ENCODE results near the gene RNASE4.

The RNASE4 gene

DNA sequence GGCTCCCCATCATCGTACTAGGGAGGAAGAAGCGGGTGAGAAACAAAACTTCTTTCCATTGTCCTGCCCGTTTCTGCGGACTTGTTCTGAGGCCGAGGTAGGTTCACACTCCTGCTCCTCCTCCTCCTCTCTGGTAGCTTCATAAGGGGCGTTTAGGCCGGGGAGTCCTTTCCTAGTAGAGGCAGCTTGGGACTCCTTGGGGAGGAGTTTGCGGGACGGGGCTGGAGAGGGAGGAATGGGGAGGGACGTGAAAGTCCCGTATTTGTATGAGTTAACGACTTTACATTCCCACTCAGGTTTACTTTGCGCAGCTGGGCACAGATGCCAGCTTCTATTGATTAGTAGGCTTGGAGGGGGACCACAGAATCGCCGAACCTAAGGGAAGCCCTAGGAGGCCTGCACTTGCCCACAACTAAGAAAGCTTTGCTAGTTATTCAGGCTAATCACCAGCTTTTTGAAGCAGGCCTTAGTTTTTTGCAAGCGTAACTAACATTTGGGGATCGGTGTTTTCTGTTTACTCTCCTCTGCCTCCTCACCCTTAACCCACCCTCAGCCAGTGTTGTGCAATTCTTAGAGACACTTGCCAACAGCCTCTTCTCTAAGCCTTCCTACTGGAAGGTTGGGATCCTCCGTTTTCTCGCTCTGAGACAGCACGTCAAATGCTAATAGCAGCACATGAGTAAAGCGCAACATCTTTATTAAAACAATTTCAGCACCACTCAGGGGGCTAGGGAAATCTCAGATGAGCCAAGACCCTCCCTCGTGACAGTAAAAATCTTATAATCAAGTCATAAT lies 499 bp downstream of the RNASE4 start:
- DNase-seq = peak; percentile 49 to 52
- Histone ChIP-seq H2BK120ac (ENCODE audit: insufficient read depth, low read length, poor library complexity) (no peak overlapping the region), H3K36me3 (ENCODE audit: control insufficient read depth in 1 of 2, insufficient read depth in 2 of 2, low read length in 2 of 2) (no peaks in the 10 kb centered on the region), H3K27me3 (ENCODE audit: insufficient read depth, low read length) (no peaks in the 10 kb centered on the region), H3K9me3 (ENCODE audit: insufficient read depth, low read depth, low read length) (no peaks in the 10 kb centered on the region), H3K4ac (ENCODE audit: low read depth, low read length) (no peak overlapping the region), H3K4me1 (ENCODE audit: control insufficient read depth in 1 of 2, insufficient read depth in 2 of 2, low read length in 2 of 2) (peaks cover 0 to 15% of the 10 kb centered on the region in 2 experiments), H2BK12ac (ENCODE audit: low read length) (no peak overlapping the region), H3K9ac (ENCODE audit: low read length) (peak overlapping the region; percentile 18), H4K91ac (ENCODE audit: low read depth, low read length) (no peak overlapping the region), H3K79me2 (ENCODE audit: control insufficient read depth, insufficient read depth, low read length, poor library complexity) (peaks cover 11% of the 10 kb centered on the region), H3K4me2 (ENCODE audit: low read length) (peak overlapping the region; percentile 66), H4K12ac (ENCODE audit: low read depth, low read length) (no peak overlapping the region), H2AFZ (ENCODE audit: insufficient read depth, low read length, poor library complexity) (peak overlapping the region; percentile 79), H3K14ac (ENCODE audit: low read length) (no peak overlapping the region), H3K18ac (ENCODE audit: low read length) (no peak overlapping the region), H3K23ac (ENCODE audit: low read length) (no peak overlapping the region), H2AK5ac (ENCODE audit: low read length) (no peak overlapping the region), H3K27ac (ENCODE audit: low read depth, low read length) (no peak overlapping the region), H3K4me3 (ENCODE audit: low read depth, low read length) (peak overlapping the region; percentile 76), H3K79me1 (ENCODE audit: low read length) (peaks cover 16% of the 10 kb centered on the region), H2BK5ac (ENCODE audit: low read depth, low read length, poor library complexity) (no peak overlapping the region), H4K8ac (ENCODE audit: low read depth, low read length) (peak overlapping the region; percentile 11)
- WGBS (ENCODE audit: extremely low coverage, insufficient coverage, insufficient read length) = no CpG with 5 or more reads among the region's 22 CpGs

DNA sequence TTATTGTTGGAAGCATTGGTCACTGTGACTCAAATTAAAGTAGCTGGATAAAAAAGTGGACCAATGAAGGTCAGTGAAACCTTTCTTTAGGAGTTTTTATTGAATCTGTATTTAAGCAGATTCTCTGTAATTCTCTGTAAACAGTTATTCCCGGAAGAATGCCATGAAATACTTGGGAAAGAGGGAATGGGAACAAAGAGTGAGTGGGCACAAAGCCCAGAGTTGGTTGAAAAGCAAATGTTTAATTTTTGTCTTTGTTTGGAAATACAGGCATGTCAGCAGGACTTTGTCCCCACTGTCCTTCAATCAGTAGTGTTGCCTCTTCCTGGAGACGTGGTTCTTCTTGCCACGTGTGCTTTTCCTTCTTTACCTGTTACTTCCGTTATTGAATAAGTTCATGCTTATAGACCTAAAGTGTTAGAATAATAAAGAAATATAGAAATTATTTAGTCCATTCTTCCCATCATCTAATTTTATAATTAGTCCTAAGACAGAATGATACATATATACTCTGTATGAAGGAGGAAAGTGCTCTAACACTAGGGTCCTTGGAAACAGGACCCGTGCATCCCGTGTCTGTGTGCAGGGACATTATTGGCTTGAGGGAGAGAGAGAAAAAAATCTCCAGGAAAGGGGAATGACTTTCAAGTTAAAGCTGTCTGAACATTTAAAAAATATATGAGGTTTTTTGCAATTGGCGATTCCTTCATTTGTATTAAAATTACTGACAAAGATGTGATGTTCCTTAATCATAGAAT lies 2.2 kb downstream of the RNASE4 start:
- H3K79me2 ChIP-seq (ENCODE audit: control insufficient read depth, insufficient read depth, low read length, poor library complexity) = peaks cover 11% of the 10 kb centered on the region
- no CpG with 5 or more reads among the region's 7 CpGs for WGBS (ENCODE audit: extremely low coverage, insufficient coverage, insufficient read length)

DNA sequence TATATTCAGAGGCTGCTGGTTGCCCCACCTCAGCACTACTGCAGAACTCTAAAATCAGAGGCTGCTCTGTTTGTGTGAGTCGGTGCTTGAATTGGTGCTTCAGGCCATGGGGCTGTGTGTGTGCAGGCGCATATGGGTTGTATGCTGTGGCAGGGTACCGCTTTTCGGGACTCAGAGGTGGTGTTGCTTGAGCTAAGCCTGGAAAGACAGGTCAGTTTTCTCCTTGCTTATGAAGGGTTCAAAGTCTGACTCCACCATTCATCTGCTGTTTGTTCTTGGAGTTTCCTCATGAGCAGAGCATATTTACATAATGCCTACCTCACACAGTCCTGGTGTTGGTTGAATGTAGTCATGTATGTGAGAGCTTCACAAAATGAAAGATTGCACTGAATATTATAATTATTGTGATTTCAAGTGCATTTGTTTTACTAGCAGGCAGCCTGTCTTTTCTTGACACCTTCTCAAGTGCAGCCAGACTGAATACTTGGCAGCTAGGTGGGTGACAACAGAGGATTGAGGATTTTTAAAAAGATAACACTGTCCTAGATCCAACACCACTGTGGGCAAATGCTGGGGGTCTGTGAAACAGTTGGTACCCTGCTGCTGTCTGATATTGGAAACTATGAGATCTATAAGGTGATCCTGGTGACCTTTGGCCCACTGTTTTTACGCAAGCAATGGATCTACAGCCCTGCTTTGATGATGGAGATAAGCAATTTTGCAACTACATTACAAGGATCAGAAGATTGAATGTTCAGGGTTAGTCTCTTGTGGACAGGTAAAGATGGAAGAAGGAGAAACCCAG lies 3.2 kb downstream of the RNASE4 start:
- Histone ChIP-seq H3K4me1 (ENCODE audit: control insufficient read depth in 1 of 2, insufficient read depth in 2 of 2, low read length in 2 of 2) (peaks cover 0 to 8% of the 10 kb centered on the region in 2 experiments), H2AK5ac (ENCODE audit: low read length) (no peak overlapping the region), H3K14ac (ENCODE audit: low read length) (no peak overlapping the region), H3K79me1 (ENCODE audit: low read length) (peaks cover 11% of the 10 kb centered on the region), H3K4me3 (ENCODE audit: low read depth, low read length) (no peak overlapping the region), H3K27ac (ENCODE audit: low read depth, low read length) (no peak overlapping the region), H3K4ac (ENCODE audit: low read depth, low read length) (no peak overlapping the region), H2BK12ac (ENCODE audit: low read length) (no peak overlapping the region), H3K36me3 (ENCODE audit: control insufficient read depth in 1 of 2, insufficient read depth in 2 of 2, low read length in 2 of 2) (no peaks in the 10 kb centered on the region), H3K27me3 (ENCODE audit: insufficient read depth, low read length) (no peaks in the 10 kb centered on the region), H4K12ac (ENCODE audit: low read depth, low read length) (no peak overlapping the region), H4K91ac (ENCODE audit: low read depth, low read length) (no peak overlapping the region), H2AFZ (ENCODE audit: insufficient read depth, low read length, poor library complexity) (no peak overlapping the region), H4K8ac (ENCODE audit: low read depth, low read length) (no peak overlapping the region), H2BK120ac (ENCODE audit: insufficient read depth, low read length, poor library complexity) (no peak overlapping the region), H3K9ac (ENCODE audit: low read length) (no peak overlapping the region), H3K9me3 (ENCODE audit: insufficient read depth, low read depth, low read length) (no peaks in the 10 kb centered on the region), H2BK5ac (ENCODE audit: low read depth, low read length, poor library complexity) (no peak overlapping the region), H3K79me2 (ENCODE audit: control insufficient read depth, insufficient read depth, low read length, poor library complexity) (peaks cover 8% of the 10 kb centered on the region), H3K18ac (ENCODE audit: low read length) (no peak overlapping the region), H3K4me2 (ENCODE audit: low read length) (no peak overlapping the region), H3K23ac (ENCODE audit: low read length) (no peak overlapping the region)
- WGBS (ENCODE audit: extremely low coverage, insufficient coverage, insufficient read length) = no CpG with 5 or more reads among the region's 5 CpGs
- no peak for DNase-seq

More for the DNA sequence above, 2.2 kb downstream of the RNASE4 start:
- Histone ChIP-seq H2AFZ (ENCODE audit: insufficient read depth, low read length, poor library complexity) (no peak overlapping the region), H2BK12ac (ENCODE audit: low read length) (no peak overlapping the region), H3K9me3 (ENCODE audit: insufficient read depth, low read depth, low read length) (no peaks in the 10 kb centered on the region), H4K12ac (ENCODE audit: low read depth, low read length) (no peak overlapping the region), H3K23ac (ENCODE audit: low read length) (no peak overlapping the region), H3K27me3 (ENCODE audit: insufficient read depth, low read length) (no peaks in the 10 kb centered on the region), H4K8ac (ENCODE audit: low read depth, low read length) (no peak overlapping the region), H3K27ac (ENCODE audit: low read depth, low read length) (no peak overlapping the region), H2BK120ac (ENCODE audit: insufficient read depth, low read length, poor library complexity) (no peak overlapping the region), H2AK5ac (ENCODE audit: low read length) (no peak overlapping the region), H3K14ac (ENCODE audit: low read length) (no peak overlapping the region), H2BK5ac (ENCODE audit: low read depth, low read length, poor library complexity) (no peak overlapping the region), H3K4ac (ENCODE audit: low read depth, low read length) (no peak overlapping the region), H3K4me2 (ENCODE audit: low read length) (no peak overlapping the region), H3K4me3 (ENCODE audit: low read depth, low read length) (no peak overlapping the region), H4K91ac (ENCODE audit: low read depth, low read length) (no peak overlapping the region), H3K9ac (ENCODE audit: low read length) (no peak overlapping the region), H3K36me3 (ENCODE audit: control insufficient read depth in 1 of 2, insufficient read depth in 2 of 2, low read length in 2 of 2) (no peaks in the 10 kb centered on the region), H3K4me1 (ENCODE audit: control insufficient read depth in 1 of 2, insufficient read depth in 2 of 2, low read length in 2 of 2) (peaks cover 0 to 8% of the 10 kb centered on the region in 2 experiments), H3K18ac (ENCODE audit: low read length) (no peak overlapping the region), H3K79me1 (ENCODE audit: low read length) (peaks cover 16% of the 10 kb centered on the region)
- DNase-seq = no peak

DNA sequence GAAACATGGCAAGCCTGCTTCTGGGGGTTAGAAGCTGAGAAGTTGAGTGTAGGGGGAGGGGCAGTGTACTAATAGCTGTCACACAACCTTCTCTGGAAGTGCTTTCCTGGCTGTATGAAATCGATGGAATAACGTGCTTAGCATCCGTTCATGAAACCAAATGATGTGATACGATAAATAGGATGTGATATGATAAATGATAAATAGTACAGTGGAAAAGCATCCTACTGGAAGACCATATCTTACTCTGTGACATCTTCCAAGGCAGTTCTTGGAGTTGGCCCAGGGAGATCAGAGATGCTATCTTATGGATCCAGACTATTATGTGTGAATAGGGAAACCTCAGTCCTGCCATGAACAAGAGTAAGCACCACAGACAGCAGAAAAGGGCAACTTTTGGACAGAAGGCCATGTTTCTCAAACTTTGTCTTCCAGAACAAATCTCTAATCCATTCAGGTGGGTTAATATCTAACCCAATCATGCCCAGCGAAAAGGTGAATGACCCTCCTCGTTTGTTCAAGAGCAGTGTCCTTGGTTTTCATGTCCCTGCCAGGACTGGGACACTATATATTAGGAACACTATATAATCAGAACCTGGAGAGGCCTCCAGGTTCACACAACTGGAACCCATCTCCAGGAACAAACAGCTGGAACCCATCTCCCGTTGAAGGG lies 3.9 kb downstream of the RNASE4 start, which contains the start of gene ANG:
Gene ANG, plus strand, starts transcription at position 598 of the 673 bp plus-strand sequence. CDS start 4,801 bp downstream, outside the sequence.
- Histone ChIP-seq H3K23ac (ENCODE audit: low read length) (no peak within 1 kb of the TSS), H3K18ac (ENCODE audit: low read length) (no peak within 1 kb of the TSS), H3K4me3 (ENCODE audit: low read depth, low read length) (no peak within 1 kb of the TSS), H3K36me3 (ENCODE audit: control insufficient read depth in 1 of 2, insufficient read depth in 2 of 2, low read length in 2 of 2) (no peaks in the 10 kb centered on the region), H3K27ac (ENCODE audit: low read depth, low read length) (no peak within 1 kb of the TSS), H4K12ac (ENCODE audit: low read depth, low read length) (no peak within 1 kb of the TSS), H4K91ac (ENCODE audit: low read depth, low read length) (no peak within 1 kb of the TSS), H2AK5ac (ENCODE audit: low read length) (no peak within 1 kb of the TSS), H2AFZ (ENCODE audit: insufficient read depth, low read length, poor library complexity) (no peak within 1 kb of the TSS), H3K79me2 (ENCODE audit: control insufficient read depth, insufficient read depth, low read length, poor library complexity) (peaks cover 5% of the 10 kb centered on the region), H3K14ac (ENCODE audit: low read length) (no peak within 1 kb of the TSS), H3K4me2 (ENCODE audit: low read length) (no peak within 1 kb of the TSS), H3K4me1 (ENCODE audit: control insufficient read depth in 1 of 2, insufficient read depth in 2 of 2, low read length in 2 of 2) (peaks cover 0 to 8% of the 10 kb centered on the region in 2 experiments), H2BK12ac (ENCODE audit: low read length) (no peak within 1 kb of the TSS), H3K79me1 (ENCODE audit: low read length) (peaks cover 7% of the 10 kb centered on the region), H4K8ac (ENCODE audit: low read depth, low read length) (no peak within 1 kb of the TSS), H3K9me3 (ENCODE audit: insufficient read depth, low read depth, low read length) (no peaks in the 10 kb centered on the region), H2BK5ac (ENCODE audit: low read depth, low read length, poor library complexity) (no peak within 1 kb of the TSS), H2BK120ac (ENCODE audit: insufficient read depth, low read length, poor library complexity) (no peak within 1 kb of the TSS), H3K9ac (ENCODE audit: low read length) (no peak within 1 kb of the TSS), H3K4ac (ENCODE audit: low read depth, low read length) (no peak within 1 kb of the TSS), H3K27me3 (ENCODE audit: insufficient read depth, low read length) (no peaks in the 10 kb centered on the region)
- WGBS (ENCODE audit: extremely low coverage, insufficient coverage, insufficient read length) = no CpG with 5 or more reads among the region's 7 CpGs
- no peak for DNase-seq

All from trophoblast cell (in vitro differentiated cells and primary cell).